ENCODE data around the gene NMRAL1.

The NMRAL1 gene

GRCh38 chr16:4455951-4456350 is 18.5 kb downstream of the NMRAL1 start:
- TF ChIP-seq CTCF (IDR thresholded peaks at IDR 0.05; ENCODE audit: low read depth, low read length), result no peak
- TF ChIP-seq EZH2phosphoT487 (IDR thresholded peaks at IDR 0.05; ENCODE audit: low read depth), result no peak
- H3K9ac ChIP-seq (ENCODE audit: low read length), result no peak overlapping the region
- no peaks in the 10 kb centered on the region for H4K20me1 ChIP-seq (ENCODE audit: insufficient read depth, low read length)
- H3K36me3 ChIP-seq (replicated peaks; ENCODE audit: low read depth, low read length), result peaks cover 49% of the 10 kb centered on the region
- no peaks in the 10 kb centered on the region for H3K4me1 ChIP-seq (ENCODE audit: low read length)
- no peaks in the 10 kb centered on the region for H3K79me2 ChIP-seq (ENCODE audit: low read length)
- no peak overlapping the region for H3K27ac ChIP-seq (ENCODE audit: low read length)
- H3K4me2 ChIP-seq (ENCODE audit: low read length), result no peak overlapping the region
- no peaks in the 10 kb centered on the region for H3K27me3 ChIP-seq (ENCODE audit: low read depth, low read length)
- H3K9me3 ChIP-seq (ENCODE audit: insufficient read depth, low read length), result no peaks in the 10 kb centered on the region
- H3K4me3 ChIP-seq (ENCODE audit: low read length), result no peak overlapping the region
- no peak overlapping the region for H2AFZ ChIP-seq (ENCODE audit: low read depth, low read length)

- Histone ChIP-seq H4K20me1 (ENCODE audit: insufficient read depth, low read length) (no peaks in the 10 kb centered on the region), H3K9ac (ENCODE audit: low read length) (no peak overlapping the region), H3K79me2 (ENCODE audit: low read length) (no peaks in the 10 kb centered on the region), H3K4me2 (ENCODE audit: low read length) (no peak overlapping the region), H3K36me3 (replicated peaks; ENCODE audit: low read depth, low read length) (peaks cover 58% of the 10 kb centered on the region), H3K9me3 (ENCODE audit: insufficient read depth, low read length) (no peaks in the 10 kb centered on the region), H3K27me3 (ENCODE audit: low read depth, low read length) (no peaks in the 10 kb centered on the region), H2AFZ (ENCODE audit: low read depth, low read length) (no peak overlapping the region), H3K27ac (ENCODE audit: low read length) (no peak overlapping the region), H3K4me3 (ENCODE audit: low read length) (no peak overlapping the region), H3K4me1 (ENCODE audit: low read length) (no peaks in the 10 kb centered on the region)
- no peak for TF ChIP-seq CTCF (IDR thresholded peaks at IDR 0.05; ENCODE audit: low read depth, low read length)
- no peak for TF ChIP-seq EZH2phosphoT487 (IDR thresholded peaks at IDR 0.05; ENCODE audit: low read depth)
These were observed 19.3 kb downstream of the NMRAL1 start for GRCh38 chr16:4455081-4455480.

GRCh38 chr16:4454623-4455022 is 19.8 kb downstream of the NMRAL1 start:
- Histone ChIP-seq H3K4me1 (ENCODE audit: low read length) (no peaks in the 10 kb centered on the region), H3K27ac (ENCODE audit: low read length) (no peak overlapping the region), H3K9ac (ENCODE audit: low read length) (no peak overlapping the region), H3K4me3 (ENCODE audit: low read length) (no peak overlapping the region), H3K27me3 (ENCODE audit: low read depth, low read length) (no peaks in the 10 kb centered on the region), H3K79me2 (ENCODE audit: low read length) (no peaks in the 10 kb centered on the region), H3K36me3 (replicated peaks; ENCODE audit: low read depth, low read length) (peaks cover 59% of the 10 kb centered on the region), H3K9me3 (ENCODE audit: insufficient read depth, low read length) (no peaks in the 10 kb centered on the region), H3K4me2 (ENCODE audit: low read length) (no peak overlapping the region), H4K20me1 (ENCODE audit: insufficient read depth, low read length) (no peaks in the 10 kb centered on the region), H2AFZ (ENCODE audit: low read depth, low read length) (no peak overlapping the region)
- TF ChIP-seq CTCF (IDR thresholded peaks at IDR 0.05; ENCODE audit: low read depth, low read length) (no peak), EZH2phosphoT487 (IDR thresholded peaks at IDR 0.05; ENCODE audit: low read depth) (no peak)

- Histone ChIP-seq H3K9ac (ENCODE audit: low read length) (no peak overlapping the region), H3K9me3 (ENCODE audit: insufficient read depth, low read length) (no peaks in the 10 kb centered on the region), H3K36me3 (replicated peaks; ENCODE audit: low read depth, low read length) (peaks cover 57% of the 10 kb centered on the region), H3K4me1 (ENCODE audit: low read length) (no peaks in the 10 kb centered on the region), H3K4me2 (ENCODE audit: low read length) (no peak overlapping the region), H3K4me3 (ENCODE audit: low read length) (no peak overlapping the region), H2AFZ (ENCODE audit: low read depth, low read length) (no peak overlapping the region), H4K20me1 (ENCODE audit: insufficient read depth, low read length) (no peaks in the 10 kb centered on the region), H3K27me3 (ENCODE audit: low read depth, low read length) (no peaks in the 10 kb centered on the region), H3K79me2 (ENCODE audit: low read length) (no peaks in the 10 kb centered on the region), H3K27ac (ENCODE audit: low read length) (no peak overlapping the region)
- TF ChIP-seq CTCF (IDR thresholded peaks at IDR 0.05; ENCODE audit: low read depth, low read length) (no peak), EZH2phosphoT487 (IDR thresholded peaks at IDR 0.05; ENCODE audit: low read depth) (no peak)
These were observed 21.8 kb downstream of the NMRAL1 start for GRCh38 chr16:4452674-4453073.

Measured in OCI-LY3 (cell line).